ENCODE data around the gene SSPN.
"Not testable (repeated sequence)": the region's sequence is repeated elsewhere in the genome, so short reads cannot be mapped to it uniquely, and the experiment has no call there.

Gene SSPN

GRCh38 chr12:26226122-26226521 is 30.7 kb downstream of the SSPN start:
- no peaks in the 10 kb centered on the region for H3K9me3 ChIP-seq (ENCODE audit: control insufficient read depth, low read length)
- no peaks in the 10 kb centered on the region for H3K36me3 ChIP-seq (ENCODE audit: control insufficient read depth, insufficient read depth, low read length)
- peaks cover 35% of the 10 kb centered on the region for H3K27me3 ChIP-seq (ENCODE audit: control insufficient read depth, insufficient read depth, low read length, poor library complexity, severe bottlenecking)
- 55 to 56% methylated on average over 10 of the region's 10 CpGs for WGBS, 2 experiments
- peak overlapping the region; percentile 34 for H3K4me3 ChIP-seq (ENCODE audit: insufficient read depth, low read depth, low read length)
- H3K27ac ChIP-seq (ENCODE audit: insufficient read depth, low read depth, low read length, poor library complexity, severe bottlenecking): no peak overlapping the region
- no peaks in the 10 kb centered on the region for H3K4me1 ChIP-seq (ENCODE audit: control insufficient read depth, insufficient read depth, low read length)

- H3K27ac ChIP-seq (ENCODE audit: insufficient read depth, low read depth, low read length, poor library complexity, severe bottlenecking): no peak overlapping the region
- H3K4me1 ChIP-seq (ENCODE audit: control insufficient read depth, insufficient read depth, low read length): no peaks in the 10 kb centered on the region
- WGBS, 2 experiments: 5% methylated on average over 44 of the region's 44 CpGs
- peak overlapping the region; percentile 34 for H3K4me3 ChIP-seq (ENCODE audit: insufficient read depth, low read depth, low read length)
- no peaks in the 10 kb centered on the region for H3K9me3 ChIP-seq (ENCODE audit: control insufficient read depth, low read length)
- no peaks in the 10 kb centered on the region for H3K36me3 ChIP-seq (ENCODE audit: control insufficient read depth, insufficient read depth, low read length)
- H3K27me3 ChIP-seq (ENCODE audit: control insufficient read depth, insufficient read depth, low read length, poor library complexity, severe bottlenecking): peaks cover 35% of the 10 kb centered on the region
Measured at GRCh38 chr12:26226629-26227360, 31.4 kb downstream of the SSPN start.

- WGBS, 2 experiments: 80 to 82% methylated on average over 4 to 6 of the region's 6 CpGs
- Histone ChIP-seq H3K27me3 (ENCODE audit: control insufficient read depth, insufficient read depth, low read length, poor library complexity, severe bottlenecking) (peaks cover 34% of the 10 kb centered on the region), H3K4me3 (ENCODE audit: insufficient read depth, low read depth, low read length) (peak overlapping the region; percentile 34), H3K9me3 (ENCODE audit: control insufficient read depth, low read length) (no peaks in the 10 kb centered on the region), H3K4me1 (ENCODE audit: control insufficient read depth, insufficient read depth, low read length) (no peaks in the 10 kb centered on the region), H3K27ac (ENCODE audit: insufficient read depth, low read depth, low read length, poor library complexity, severe bottlenecking) (no peak overlapping the region), H3K36me3 (ENCODE audit: control insufficient read depth, insufficient read depth, low read length) (no peaks in the 10 kb centered on the region)
Measured at GRCh38 chr12:26227361-26227745, 32.0 kb downstream of the SSPN start.

GRCh38 chr12:26229910-26230309 is 34.5 kb downstream of the SSPN start:
- 88 to 95% methylated on average over 4 of the region's 4 CpGs for WGBS, 2 experiments
- Histone ChIP-seq H3K9me3 (ENCODE audit: control insufficient read depth, low read length) (no peaks in the 10 kb centered on the region), H3K36me3 (ENCODE audit: control insufficient read depth, insufficient read depth, low read length) (no peaks in the 10 kb centered on the region)

GRCh38 chr12:26231470-26231869 is 36.1 kb downstream of the SSPN start:
- Histone ChIP-seq H3K4me3 (ENCODE audit: insufficient read depth, low read depth, low read length) (no peak overlapping the region), H3K27ac (ENCODE audit: insufficient read depth, low read depth, low read length, poor library complexity, severe bottlenecking) (no peak overlapping the region), H3K9me3 (ENCODE audit: control insufficient read depth, low read length) (no peaks in the 10 kb centered on the region), H3K27me3 (ENCODE audit: control insufficient read depth, insufficient read depth, low read length, poor library complexity, severe bottlenecking) (peaks cover 21% of the 10 kb centered on the region), H3K36me3 (ENCODE audit: control insufficient read depth, insufficient read depth, low read length) (no peaks in the 10 kb centered on the region), H3K4me1 (ENCODE audit: control insufficient read depth, insufficient read depth, low read length) (no peaks in the 10 kb centered on the region)
- WGBS, 2 experiments: 76 to 79% methylated on average over 4 of the region's 4 CpGs

More at GRCh38 chr12:26229910-26230309, 34.5 kb downstream of the SSPN start:
- no peaks in the 10 kb centered on the region for H3K4me1 ChIP-seq (ENCODE audit: control insufficient read depth, insufficient read depth, low read length)
- H3K27me3 ChIP-seq (ENCODE audit: control insufficient read depth, insufficient read depth, low read length, poor library complexity, severe bottlenecking): peaks cover 32% of the 10 kb centered on the region
- H3K27ac ChIP-seq (ENCODE audit: insufficient read depth, low read depth, low read length, poor library complexity, severe bottlenecking): no peak overlapping the region
- H3K4me3 ChIP-seq (ENCODE audit: insufficient read depth, low read depth, low read length): no peak overlapping the region

- Histone ChIP-seq H3K4me1 (ENCODE audit: control insufficient read depth, insufficient read depth, low read length) (no peaks in the 10 kb centered on the region), H3K27ac (ENCODE audit: insufficient read depth, low read depth, low read length, poor library complexity, severe bottlenecking) (no peak overlapping the region), H3K4me3 (ENCODE audit: insufficient read depth, low read depth, low read length) (no peak overlapping the region), H3K27me3 (ENCODE audit: control insufficient read depth, insufficient read depth, low read length, poor library complexity, severe bottlenecking) (peaks cover 16% of the 10 kb centered on the region), H3K9me3 (ENCODE audit: control insufficient read depth, low read length) (no peaks in the 10 kb centered on the region), H3K36me3 (ENCODE audit: control insufficient read depth, insufficient read depth, low read length) (no peaks in the 10 kb centered on the region)
- 88 to 90% methylated on average over 3 of the region's 3 CpGs for WGBS, 2 experiments
Measured at GRCh38 chr12:26231921-26232320, 36.5 kb downstream of the SSPN start.

- Histone ChIP-seq H3K36me3 (ENCODE audit: control insufficient read depth, insufficient read depth, low read length) (no peaks in the 10 kb centered on the region), H3K4me3 (ENCODE audit: insufficient read depth, low read depth, low read length) (no peak overlapping the region), H3K4me1 (ENCODE audit: control insufficient read depth, insufficient read depth, low read length) (no peaks in the 10 kb centered on the region), H3K9me3 (ENCODE audit: control insufficient read depth, low read length) (no peaks in the 10 kb centered on the region), H3K27me3 (ENCODE audit: control insufficient read depth, insufficient read depth, low read length, poor library complexity, severe bottlenecking) (no peaks in the 10 kb centered on the region), H3K27ac (ENCODE audit: insufficient read depth, low read depth, low read length, poor library complexity, severe bottlenecking) (no peak overlapping the region)
- WGBS, 2 experiments: 93 to 95% methylated on average over 9 of the region's 9 CpGs
Measured at GRCh38 chr12:26233631-26234030, 38.3 kb downstream of the SSPN start.

- WGBS, 2 experiments: 37 to 100% methylated on average over 2 of the region's 2 CpGs
- not testable (repeated sequence) for H3K36me3 ChIP-seq (ENCODE audit: control insufficient read depth, insufficient read depth, low read length); H3K4me1 ChIP-seq (ENCODE audit: control insufficient read depth, insufficient read depth, low read length); H3K4me3 ChIP-seq (ENCODE audit: insufficient read depth, low read depth, low read length); H3K9me3 ChIP-seq (ENCODE audit: control insufficient read depth, low read length); H3K27me3 ChIP-seq (ENCODE audit: control insufficient read depth, insufficient read depth, low read length, poor library complexity, severe bottlenecking); H3K27ac ChIP-seq (ENCODE audit: insufficient read depth, low read depth, low read length, poor library complexity, severe bottlenecking)
Measured at GRCh38 chr12:26235465-26235864, 40.1 kb downstream of the SSPN start.

GRCh38 chr12:26238341-26239121 is 43.2 kb downstream of the SSPN start:
- Histone ChIP-seq H3K4me1 (ENCODE audit: control insufficient read depth, insufficient read depth, low read length) (peaks cover 4% of the 10 kb centered on the region), H3K4me3 (ENCODE audit: insufficient read depth, low read depth, low read length) (no peak overlapping the region), H3K36me3 (ENCODE audit: control insufficient read depth, insufficient read depth, low read length) (no peaks in the 10 kb centered on the region), H3K27me3 (ENCODE audit: control insufficient read depth, insufficient read depth, low read length, poor library complexity, severe bottlenecking) (no peaks in the 10 kb centered on the region), H3K27ac (ENCODE audit: insufficient read depth, low read depth, low read length, poor library complexity, severe bottlenecking) (no peak overlapping the region), H3K9me3 (ENCODE audit: control insufficient read depth, low read length) (no peaks in the 10 kb centered on the region)
- WGBS, 2 experiments: 88 to 92% methylated on average over 4 of the region's 4 CpGs

GRCh38 chr12:26239122-26239851 is 43.9 kb downstream of the SSPN start:
- H3K4me1 ChIP-seq (ENCODE audit: control insufficient read depth, insufficient read depth, low read length): peaks cover 4% of the 10 kb centered on the region
- no peaks in the 10 kb centered on the region for H3K27me3 ChIP-seq (ENCODE audit: control insufficient read depth, insufficient read depth, low read length, poor library complexity, severe bottlenecking)
- no peak overlapping the region for H3K27ac ChIP-seq (ENCODE audit: insufficient read depth, low read depth, low read length, poor library complexity, severe bottlenecking)
- 80 to 85% methylated on average over 5 of the region's 5 CpGs for WGBS, 2 experiments
- H3K4me3 ChIP-seq (ENCODE audit: insufficient read depth, low read depth, low read length): no peak overlapping the region
- H3K36me3 ChIP-seq (ENCODE audit: control insufficient read depth, insufficient read depth, low read length): no peaks in the 10 kb centered on the region
- H3K9me3 ChIP-seq (ENCODE audit: control insufficient read depth, low read length): no peaks in the 10 kb centered on the region

All from ectodermal cell (in vitro differentiated cells).